Embryonic facial prominence (tissue), 1 donor: ENCODE results near the gene AFG1L.
"Not testable (repeated sequence)": the region's sequence is repeated elsewhere in the genome, so short reads cannot be mapped to it uniquely, and the experiment has no call there.

Source experiments
- DNase-seq: peaks from one replicate; pipeline ENCODE4 v3.0.0-alpha.2; 2016; ENCODE audit errors: extremely low spot score

AFG1L gene

DNA sequence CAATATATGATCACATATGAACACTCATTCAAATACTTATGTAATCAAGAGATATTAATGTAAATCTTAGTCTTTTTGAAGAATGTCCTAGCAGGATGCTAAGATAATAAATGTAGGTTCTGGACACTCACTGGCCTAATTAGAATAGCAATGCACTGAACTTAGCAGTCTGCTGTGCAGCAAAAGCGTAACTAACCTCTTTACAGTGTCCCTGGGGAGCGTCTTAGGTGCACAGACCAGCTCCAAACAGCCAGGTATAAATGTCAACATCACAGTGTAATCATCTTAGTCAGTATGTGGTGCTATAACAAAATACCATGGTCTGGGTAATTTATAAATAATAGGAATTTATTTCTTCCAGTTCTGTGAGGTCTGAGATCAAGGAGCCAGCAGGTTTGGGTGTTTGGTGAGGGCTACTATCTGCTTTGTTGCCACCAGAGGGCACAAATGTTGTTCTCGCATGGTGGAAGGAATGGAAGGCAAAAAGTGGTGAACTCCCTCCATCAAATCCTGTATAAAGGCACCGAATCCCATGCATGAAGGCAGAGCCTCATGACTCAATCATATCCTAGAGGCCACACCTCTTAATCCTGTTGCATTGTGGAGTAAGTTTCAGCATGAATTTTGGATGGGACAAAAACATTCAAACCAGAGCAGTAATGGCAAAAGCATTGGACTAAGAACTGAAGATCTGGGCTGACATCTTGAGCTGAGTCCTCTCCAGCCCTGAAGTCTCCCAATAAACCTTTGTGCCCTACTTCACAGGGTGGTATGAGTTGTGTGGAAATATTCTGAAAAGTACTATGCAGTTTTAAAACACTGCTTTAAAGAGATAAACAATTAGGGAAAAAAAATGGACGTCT lies 224.1 kb downstream of the AFG1L start:
- DNase-seq, result no peak

GRCh38 chr6:108521616-108522107 lies 226.8 kb downstream of the AFG1L start:
- no peak for DNase-seq

- no peak for DNase-seq
Measured at GRCh38 chr6:108523697-108524096, 228.8 kb downstream of the AFG1L start.

GRCh38 chr6:108524528-108525248 lies 229.8 kb downstream of the AFG1L start:
- no peak for DNase-seq

DNA sequence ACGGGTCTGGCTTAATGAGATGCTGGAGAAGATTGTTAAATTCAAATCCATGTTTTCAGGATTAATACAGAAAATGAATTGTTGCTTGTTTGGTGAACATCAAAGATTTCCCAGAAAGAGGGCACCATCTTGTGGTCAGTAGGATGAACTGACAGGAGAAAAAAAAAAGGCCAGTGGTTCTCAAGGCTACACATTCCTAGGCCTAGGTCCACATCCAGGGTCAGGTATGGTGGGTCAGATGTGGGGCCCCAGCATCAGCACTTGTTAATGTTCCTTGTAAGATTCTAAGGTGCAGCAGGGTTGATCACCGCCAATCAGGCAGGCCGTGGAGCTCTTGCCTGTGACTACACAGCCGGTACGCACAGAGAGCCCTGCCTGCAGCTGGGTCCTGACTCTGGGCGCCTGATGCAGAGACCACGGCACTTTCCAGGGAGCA lies 231.9 kb downstream of the AFG1L start:
- DNase-seq, result no peak

GRCh38 chr6:108528878-108529277 lies 234.0 kb downstream of the AFG1L start:
- no peak for DNase-seq

DNA sequence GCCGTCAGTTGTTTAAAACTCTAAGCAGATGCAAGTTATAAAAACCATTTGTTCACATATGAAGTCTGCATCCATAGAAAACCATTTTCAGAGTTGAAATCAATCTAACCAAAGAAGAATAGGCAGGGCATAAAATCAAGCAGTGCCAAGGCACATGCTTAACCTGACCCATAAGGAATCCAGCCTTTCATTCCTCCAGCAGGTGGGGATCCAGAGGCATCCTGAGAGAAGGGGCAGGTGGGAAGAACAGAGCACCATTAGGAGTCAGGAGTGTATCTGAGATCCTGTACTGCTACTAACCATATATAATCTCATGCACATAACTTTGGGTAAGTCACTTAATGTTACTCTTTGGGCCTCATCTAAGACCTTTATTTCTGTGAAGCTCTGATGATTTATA lies 236.5 kb downstream of the AFG1L start:
- DNase-seq, result no peak

GRCh38 chr6:108535114-108535742 lies 240.4 kb downstream of the AFG1L start:
- DNase-seq, result no peak

GRCh38 chr6:108535920-108536535 lies 241.2 kb downstream of the AFG1L start:
- DNase-seq, result not testable (repeated sequence)

DNA sequence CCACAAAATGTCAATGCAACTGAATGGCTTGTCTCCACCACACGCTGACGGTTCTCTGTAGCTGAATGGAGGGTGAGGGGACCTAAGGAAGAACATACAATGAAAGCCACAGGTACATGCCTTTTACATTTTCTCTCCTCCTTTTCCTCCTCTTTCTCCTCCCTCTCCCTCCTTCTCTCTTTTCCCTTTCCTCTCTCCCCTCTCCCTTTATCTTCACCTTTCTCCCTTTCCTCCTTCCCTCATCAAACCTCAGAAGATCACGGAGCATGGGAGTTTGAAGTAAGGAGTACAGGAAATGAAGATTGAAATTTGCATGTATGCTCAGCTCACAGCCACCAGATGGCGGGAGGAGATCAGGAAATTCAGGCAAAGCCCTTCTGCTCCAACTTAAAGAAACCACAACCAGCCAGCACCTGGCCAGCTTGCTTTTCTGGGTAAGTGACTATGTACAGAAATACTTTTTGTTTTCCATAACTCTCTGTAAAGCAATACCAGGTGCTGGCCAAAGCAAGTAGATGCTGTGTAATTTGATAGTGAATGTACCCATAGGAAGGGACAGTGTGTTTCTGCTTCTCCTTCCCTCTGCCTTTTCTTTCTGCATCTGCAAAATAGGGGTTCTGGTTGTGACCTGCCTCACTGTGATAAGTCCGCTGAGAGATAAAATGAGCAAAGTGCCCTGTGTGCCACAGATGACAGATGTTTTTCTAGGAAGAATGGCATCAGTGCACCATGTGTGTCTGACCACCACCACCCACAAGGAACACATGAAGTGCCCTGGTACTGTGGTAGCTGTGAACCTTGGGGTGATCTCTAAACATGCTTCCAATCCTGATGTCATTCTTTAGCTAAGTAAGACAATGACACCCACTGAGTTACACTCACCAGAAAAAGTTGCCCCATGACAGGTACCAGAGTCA lies 247.2 kb downstream of the AFG1L start:
- peak; percentile 80 for DNase-seq

- no peak for DNase-seq
Measured at GRCh38 chr6:108543175-108543940, 248.5 kb downstream of the AFG1L start.

DNA sequence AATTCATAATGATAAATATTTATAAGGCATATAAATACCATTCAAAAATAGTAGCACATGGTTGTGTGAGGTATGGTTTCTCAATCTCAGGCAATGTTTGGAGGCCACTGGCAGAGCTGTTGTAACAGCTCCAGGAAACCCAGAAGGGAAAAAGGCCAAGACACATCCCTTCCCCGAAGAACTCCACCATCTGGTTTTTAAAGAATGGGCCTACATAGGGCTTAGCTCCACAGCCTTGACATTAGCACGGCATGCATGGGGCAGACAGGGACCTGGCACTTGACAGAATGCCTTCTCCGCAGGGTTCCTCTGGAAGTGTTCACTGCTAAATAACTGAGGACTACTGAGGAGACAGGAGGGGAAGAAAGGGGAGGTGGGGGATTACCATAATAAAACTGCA lies 249.8 kb downstream of the AFG1L start:
- DNase-seq, result no peak

- DNase-seq, result no peak
Measured at GRCh38 chr6:108546079-108547049, 251.5 kb downstream of the AFG1L start.

DNA sequence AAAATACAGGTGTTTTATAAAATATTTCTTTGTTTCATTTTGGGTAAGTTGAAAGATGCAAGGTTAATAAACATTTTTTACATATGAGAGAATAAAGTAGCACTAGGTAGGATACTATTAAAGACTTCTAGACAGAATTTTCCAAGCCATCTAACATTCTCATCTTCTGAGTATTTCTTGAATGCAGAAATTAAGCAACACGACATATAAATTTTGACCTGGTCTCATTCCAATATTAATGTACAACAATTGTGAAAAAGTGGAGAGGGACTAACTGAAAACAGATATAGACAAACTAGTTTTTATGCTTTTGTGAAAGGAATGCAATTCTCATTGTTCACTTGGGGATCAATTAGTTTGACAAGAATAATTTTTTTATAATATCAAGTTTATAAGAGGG lies 254.4 kb downstream of the AFG1L start:
- DNase-seq, result no peak

- DNase-seq, result no peak
Measured at GRCh38 chr6:108549741-108550140, 254.9 kb downstream of the AFG1L start.

DNA sequence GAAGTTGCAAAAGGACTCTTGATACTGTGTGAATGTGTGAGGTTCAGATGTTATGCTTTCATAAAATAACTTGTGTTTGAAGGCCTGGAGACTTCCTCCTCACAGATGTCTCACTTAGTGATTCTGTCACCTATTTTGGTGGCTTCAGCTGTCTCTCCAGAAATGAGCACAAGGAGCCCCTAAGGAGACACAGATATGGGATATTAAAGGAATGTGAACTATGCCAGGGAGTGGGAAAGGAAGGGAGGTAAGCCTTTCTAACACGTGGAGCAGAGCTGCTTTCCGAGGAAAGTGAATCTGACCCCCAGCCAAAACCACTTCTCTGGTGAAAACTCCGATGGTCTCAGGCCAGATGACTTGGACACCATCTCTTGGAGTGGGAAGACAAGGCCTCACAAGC lies 255.4 kb downstream of the AFG1L start:
- DNase-seq, result no peak

DNA sequence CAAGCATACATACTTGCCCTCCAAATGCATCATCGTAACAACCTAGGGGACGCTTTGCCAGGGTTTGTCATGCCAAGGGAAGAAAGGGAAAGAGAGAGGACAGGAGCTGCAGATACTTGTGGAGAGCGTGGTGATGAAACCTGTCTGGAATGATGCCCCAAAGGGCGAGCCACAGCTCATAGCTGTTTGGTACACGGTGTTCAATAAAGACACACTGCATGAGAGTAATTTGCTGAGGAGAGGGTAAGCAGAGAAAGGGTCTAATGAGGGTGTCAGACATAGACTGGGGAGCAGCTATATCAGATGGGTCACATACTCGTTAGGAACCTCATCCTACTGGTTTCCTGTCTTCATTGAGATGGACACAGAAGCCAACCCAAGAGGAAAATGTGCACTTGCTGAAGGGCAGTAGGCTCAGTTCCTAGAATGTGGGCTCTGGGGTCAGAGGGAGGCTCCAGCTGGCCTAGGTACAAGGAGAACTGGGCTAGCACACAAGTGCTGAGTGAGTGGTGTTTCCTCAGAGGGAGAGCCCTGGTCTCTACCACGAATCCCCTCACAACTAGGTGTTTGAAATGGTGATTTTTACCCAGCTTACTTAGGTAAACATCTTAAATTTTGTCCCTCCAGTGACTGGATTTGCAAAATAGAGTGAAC lies 260.7 kb downstream of the AFG1L start:
- no peak for DNase-seq

DNA sequence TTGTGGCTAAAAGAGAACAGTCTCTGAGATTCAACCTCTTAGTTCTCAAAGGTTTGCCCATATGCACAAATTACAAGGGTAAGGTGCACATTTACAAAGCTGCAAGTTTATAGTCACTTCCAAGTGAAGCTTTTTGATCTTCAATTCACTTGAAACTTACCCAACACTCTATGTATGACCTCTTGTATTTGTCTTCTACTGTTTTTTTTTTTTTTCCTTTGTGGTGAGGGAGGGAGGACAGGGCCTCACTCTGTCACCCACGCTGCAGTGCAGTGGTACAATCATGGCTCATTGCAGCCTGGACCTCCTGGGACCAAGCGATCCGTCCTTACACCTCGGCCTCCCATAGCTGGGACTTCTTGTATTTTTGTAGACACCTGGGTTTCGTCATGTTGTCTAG lies 261.4 kb downstream of the AFG1L start:
- no peak for DNase-seq
